Measurements from ENCODE around the gene SYK. TPM values are rescaled to one million over a fixed set of nuclear protein-coding genes. Genes with fewer than 3 reads are reported as not detected.

SYK gene
- total RNA-seq, 1 experiment from 2014 or later, result 9.0 TPM

GRCh38 chr9:90871327-90871935, 69.8 kb downstream of the SYK start:
- ATAC-seq, result no peak
- intact Hi-C loops (cut with micrococcal nuclease), result loop anchor here (1.0 to 10.0 kb wide), 6 partner anchors 97 to 1273 kb away; partner anchors contain the start of gene DIRAS2
- H3K27ac ChIP-seq (ENCODE audit: low read depth, low read length), result no peak overlapping the region
- H3K9me3 ChIP-seq (ENCODE audit: control insufficient read depth in 1 of 2, insufficient read depth in 1 of 2, low read depth in 1 of 2, low read length in 2 of 2), result no peaks in the 10 kb centered on the region
- no peaks in the 10 kb centered on the region for H3K36me3 ChIP-seq (ENCODE audit: control insufficient read depth in 1 of 2, insufficient read depth in 2 of 2, low read length in 2 of 2)
- H2AFZ ChIP-seq (ENCODE audit: low read depth, low read length, poor library complexity, severe bottlenecking), result no peak overlapping the region
- no peak for DNase-seq (ENCODE audit: low read depth, low spot score)
- H3K9me2 ChIP-seq (ENCODE audit: insufficient read depth), result no peaks in the 10 kb centered on the region
- H4K20me1 ChIP-seq (ENCODE audit: insufficient read depth), result no peaks in the 10 kb centered on the region
- H3K4me1 ChIP-seq (ENCODE audit: control insufficient read depth in 1 of 2, insufficient read depth in 2 of 2, low read length in 2 of 2), result no peaks in the 10 kb centered on the region
- BruUV-seq (replicated peaks), result no TSS peak
- ChIA-PET POLR2A (no interaction called here), CTCF (interaction anchor here (0.9 to 3.4 kb wide), 3 partner anchors 116 to 753 kb away, joined by 3 to 19 read pairs (median 3); no protein-coding TSS in a partner anchor), RAD21 (ENCODE audit: low non-redundant PET in 1 of 2, low total read pairs in 2 of 2, uncharacterized antibody in 2 of 2, unreplicated experiment in 2 of 2) (no interaction called here)
- H3K4me3 ChIP-seq (replicated peaks in 1 of 2; ENCODE audit: low read depth in 1 of 2, low read length in 2 of 2), result no peak overlapping the region
- TF ChIP-seq EGR1 (IDR thresholded peaks at IDR 0.05; ENCODE audit: low read depth) (no peak), SIN3A (IDR thresholded peaks at IDR 0.05; ENCODE audit: low read depth) (no peak), ZBTB33 (IDR thresholded peaks at IDR 0.05; ENCODE audit: extremely low read depth, insufficient replicate concordance, low read length) (no peak), JUND (IDR thresholded peaks at IDR 0.05) (no peak), CBX3 (IDR thresholded peaks at IDR 0.05; ENCODE audit: low read depth) (no peak), POLR2AphosphoS5 (IDR thresholded peaks at IDR 0.05; ENCODE audit: low read depth, low read length) (no peak), SRF (IDR thresholded peaks at IDR 0.05; ENCODE audit: low read depth) (no peak), RAD21 (IDR thresholded peaks at IDR 0.05; ENCODE audit: low read depth) (no peak), ELF1 (IDR thresholded peaks at IDR 0.05; ENCODE audit: borderline replicate concordance, low read depth) (no peak), CTCF (IDR thresholded peaks at IDR 0.05 in 2 of 3, conservative IDR thresholded peaks at IDR 0.05 in 1 of 3; ENCODE audit: borderline replicate concordance in 1 of 3, insufficient read depth in 1 of 3, low read depth in 2 of 3, low read length in 2 of 3) (no peak), SP1 (IDR thresholded peaks at IDR 0.05; ENCODE audit: low read depth) (no peak), POLR2A (IDR thresholded peaks at IDR 0.05; ENCODE audit: borderline replicate concordance, extremely low read depth, insufficient read depth, insufficient read length) (no peak), EZH2 (IDR thresholded peaks at IDR 0.05) (no peak), TCF7L2 (IDR thresholded peaks at IDR 0.05; ENCODE audit: borderline replicate concordance, extremely low read depth, insufficient read depth, insufficient read length) (no peak), ATF3 (IDR thresholded peaks at IDR 0.05) (no peak), MAX (IDR thresholded peaks at IDR 0.05) (no peak), ZNF274 (IDR thresholded peaks at IDR 0.05; ENCODE audit: low read depth, low read length) (no peak)
- no peaks in the 10 kb centered on the region for H3K79me2 ChIP-seq (ENCODE audit: insufficient read depth, low read length)
- no peak overlapping the region for H3K4me2 ChIP-seq (ENCODE audit: low read length)
- no peak overlapping the region for H3K9ac ChIP-seq (ENCODE audit: low read length)
- H3K27me3 ChIP-seq (ENCODE audit: insufficient read depth, low read length), result no peaks in the 10 kb centered on the region

Data from HCT116 (cell line).